Stimulated activated CD4-positive, alpha-beta T cell treated with anti-CD3 and anti-CD28 coated beads, Interleukin-4, amount 100 ng/mL, for 48 hours (primary cell): Measurements from ENCODE around the gene ADCYAP1R1.
A peak's percentile ranks its signal among the peaks of the same experiment; 100 is the strongest.

Experiments used
- DNase-seq, 2 donors: peaks; one replicate each; pipeline ENCODE4 v3.0.0-alpha.2; 2020; ENCODE audit warnings: low read depth in 2 of 2

The ADCYAP1R1 gene

GRCh38 chr7:31043051-31043471 is 9.0 kb upstream of the ADCYAP1R1 start:
- no peak for DNase-seq

- no peak for DNase-seq
Observed at GRCh38 chr7:31044529-31044928, 7.6 kb upstream of the ADCYAP1R1 start.

- no peak for DNase-seq
Observed at GRCh38 chr7:31046723-31047122, 5.4 kb upstream of the ADCYAP1R1 start.

- DNase-seq: no peak
Observed at GRCh38 chr7:31047313-31048146, 4.6 kb upstream of the ADCYAP1R1 start.

GRCh38 chr7:31049005-31049765 is 2.9 kb upstream of the ADCYAP1R1 start:
- no peak for DNase-seq

GRCh38 chr7:31052487-31052840 is 356 bp downstream of the ADCYAP1R1 start:
- no peak for DNase-seq

GRCh38 chr7:31052841-31053601 is 913 bp downstream of the ADCYAP1R1 start:
- DNase-seq: no peak

GRCh38 chr7:31053986-31054385 is 1.9 kb downstream of the ADCYAP1R1 start:
- DNase-seq: no peak

- no peak for DNase-seq
Observed at GRCh38 chr7:31054608-31055278, 2.6 kb downstream of the ADCYAP1R1 start.

GRCh38 chr7:31055471-31055870 is 3.4 kb downstream of the ADCYAP1R1 start:
- DNase-seq: no peak

- no peak for DNase-seq
Observed at GRCh38 chr7:31056775-31057346, 4.8 kb downstream of the ADCYAP1R1 start.

GRCh38 chr7:31058122-31058521 is 6.0 kb downstream of the ADCYAP1R1 start:
- DNase-seq: peak in 1 of 2 donors; percentile 2

GRCh38 chr7:31058688-31059087 is 6.6 kb downstream of the ADCYAP1R1 start:
- no peak for DNase-seq

- DNase-seq: no peak
Observed at GRCh38 chr7:31059551-31059950, 7.4 kb downstream of the ADCYAP1R1 start.

- DNase-seq: no peak
Observed at GRCh38 chr7:31061185-31061584, 9.1 kb downstream of the ADCYAP1R1 start.

- DNase-seq: no peak
Observed at GRCh38 chr7:31062746-31063435, 10.8 kb downstream of the ADCYAP1R1 start.

- no peak for DNase-seq
Observed at GRCh38 chr7:31065021-31065593, 13.0 kb downstream of the ADCYAP1R1 start.

GRCh38 chr7:31065840-31066239 is 13.7 kb downstream of the ADCYAP1R1 start:
- no peak for DNase-seq

- DNase-seq: no peak
Observed at GRCh38 chr7:31066516-31067130, 14.5 kb downstream of the ADCYAP1R1 start.

GRCh38 chr7:31067491-31067890 is 15.4 kb downstream of the ADCYAP1R1 start:
- no peak for DNase-seq
